Liver (tissue), 9 donors: ENCODE results near the gene DLAT. TPM values are rescaled to one million over a fixed set of nuclear protein-coding genes. Genes with fewer than 3 reads are reported as not detected.
A peak's percentile ranks its signal among the peaks of the same experiment; 100 is the strongest.
"Not testable (repeated sequence)": the region's sequence is repeated elsewhere in the genome, so short reads cannot be mapped to it uniquely, and the experiment has no call there.

Source experiments
- DNase-seq: peaks from one replicate; pipeline ENCODE4 v3.0.0-alpha.2; 2017; ENCODE audit warnings: low spot score
- H3K27ac ChIP-seq, 2 donors: one replicate each; pipeline ENCODE4 v1.7.0; 2013; ENCODE audit warnings: inconsistent platforms in 2 of 2, low read length in 2 of 2, control low read depth in 1 of 2, low read depth in 1 of 2, mild to moderate bottlenecking in 1 of 2
- H3K27me3 ChIP-seq, 4 donors: one replicate each; pipeline versions ENCODE4 v1.6.1 to v1.7.0; 2013; ENCODE audit warnings: low read length in 3 of 4, inconsistent platforms in 1 of 4, mild to moderate bottlenecking in 1 of 4, moderate library complexity in 1 of 4; ENCODE audit not compliant: control insufficient read depth in 4 of 4, insufficient read depth in 4 of 4
- H3K36me3 ChIP-seq, 4 donors: one replicate each; pipeline versions ENCODE4 v1.6.1 to v1.7.0; 2013; ENCODE audit warnings: low read length in 3 of 4, mild to moderate bottlenecking in 3 of 4, low read depth in 1 of 4, moderate library complexity in 1 of 4; ENCODE audit not compliant: control insufficient read depth in 4 of 4, insufficient read depth in 3 of 4
- H3K4me1 ChIP-seq, 4 donors: one replicate each; pipeline versions ENCODE4 v1.6.1 to v1.7.0; 2013; ENCODE audit warnings: low read length in 3 of 4, mild to moderate bottlenecking in 3 of 4, moderate library complexity in 1 of 4; ENCODE audit not compliant: control insufficient read depth in 4 of 4, insufficient read depth in 4 of 4
- H3K4me3 ChIP-seq, 3 donors: one replicate each; pipeline versions ENCODE4 v1.6.1 to v1.7.0; 2013; ENCODE audit warnings: low read length in 3 of 3, control low read depth in 1 of 3, low read depth in 1 of 3, mild to moderate bottlenecking in 1 of 3
- H3K9ac ChIP-seq, 2 donors: one replicate each; pipeline ENCODE4 v1.7.0; 2013; ENCODE audit warnings: low read length in 2 of 2, mild to moderate bottlenecking in 2 of 2, moderate library complexity in 2 of 2, control low read depth in 1 of 2, low read depth in 1 of 2
- H3K9me3 ChIP-seq, 4 donors: one replicate each; pipeline versions ENCODE4 v1.6.1 to v1.7.0; 2013; ENCODE audit warnings: low read length in 3 of 4; ENCODE audit not compliant: control insufficient read depth in 4 of 4
- EGR1 ChIP-seq, 2 donors: IDR thresholded peaks; 2 replicates each; pipeline ENCODE4 v1.6.1; 2016 to 2018; ENCODE audit warnings: antibody characterized with exemption in 2 of 2, low read depth in 2 of 2
- RAD21 ChIP-seq, 2 donors: IDR thresholded peaks; 2 replicates each; pipeline ENCODE4 v1.6.1; 2016; ENCODE audit warnings: antibody characterized with exemption in 2 of 2, mild to moderate bottlenecking in 2 of 2
- SP1 ChIP-seq: IDR thresholded peaks from 2 replicates; pipeline ENCODE4 v1.6.1; 2018; ENCODE audit warnings: antibody characterized with exemption, mild to moderate bottlenecking
- TAF1 ChIP-seq: conservative IDR thresholded peaks from 2 replicates; pipeline ENCODE4 v1.6.1; 2016; ENCODE audit warnings: antibody characterized with exemption, mild to moderate bottlenecking
- WGBS: extraction: QIAGEN DNeasy Blood & Tissue Kit; methylation state at CpG from one replicate; pipeline ENCODE4 v1.1.7; 2013; 5-methylcytosine and 5-hydroxymethylcytosine counted together
- polyA plus RNA-seq, 2 donors: library from polyadenylated mRNA; stranded (reverse) in 1 of 2; unstranded in 1 of 2; fragments of 200-250 nt in 1 of 2; fragments of >200 nt in 1 of 2; fragmentation: Nextera tagmentation in 1 of 2; extraction: Ambion mirVana in 1 of 2; gene quantifications; one replicate each; pipeline versions ENCODE4 v1.2.1 to v1.2.3, GENCODE V29; 2013 to 2015
- total RNA-seq, 2 donors: library from RNA; depleted of rRNA; stranded (reverse); fragments of >200 nt; gene quantifications; one replicate each; pipeline ENCODE4 v1.2.3, GENCODE V29; 2014
- TF ChIP-seq, protein P1 (sequence below): IDR thresholded peaks from 2 replicates; pipeline ENCODE4 v1.6.1; 2016; ENCODE audit warnings: antibody characterized with exemption
- TF ChIP-seq, protein P2 (sequence below): IDR thresholded peaks from 2 replicates; pipeline ENCODE4 v1.6.1; 2016; ENCODE audit warnings: antibody characterized with exemption, mild to moderate bottlenecking
- donor health status: healthy.
- donor health status: healthy.
- donor health status: healthy.
- donor health status: healthy.
- donor health status: healthy.

The DLAT gene
- total and polyA plus RNA-seq, 4 donors: 8.8 to 16.3 (median 13.2) TPM

DNA sequence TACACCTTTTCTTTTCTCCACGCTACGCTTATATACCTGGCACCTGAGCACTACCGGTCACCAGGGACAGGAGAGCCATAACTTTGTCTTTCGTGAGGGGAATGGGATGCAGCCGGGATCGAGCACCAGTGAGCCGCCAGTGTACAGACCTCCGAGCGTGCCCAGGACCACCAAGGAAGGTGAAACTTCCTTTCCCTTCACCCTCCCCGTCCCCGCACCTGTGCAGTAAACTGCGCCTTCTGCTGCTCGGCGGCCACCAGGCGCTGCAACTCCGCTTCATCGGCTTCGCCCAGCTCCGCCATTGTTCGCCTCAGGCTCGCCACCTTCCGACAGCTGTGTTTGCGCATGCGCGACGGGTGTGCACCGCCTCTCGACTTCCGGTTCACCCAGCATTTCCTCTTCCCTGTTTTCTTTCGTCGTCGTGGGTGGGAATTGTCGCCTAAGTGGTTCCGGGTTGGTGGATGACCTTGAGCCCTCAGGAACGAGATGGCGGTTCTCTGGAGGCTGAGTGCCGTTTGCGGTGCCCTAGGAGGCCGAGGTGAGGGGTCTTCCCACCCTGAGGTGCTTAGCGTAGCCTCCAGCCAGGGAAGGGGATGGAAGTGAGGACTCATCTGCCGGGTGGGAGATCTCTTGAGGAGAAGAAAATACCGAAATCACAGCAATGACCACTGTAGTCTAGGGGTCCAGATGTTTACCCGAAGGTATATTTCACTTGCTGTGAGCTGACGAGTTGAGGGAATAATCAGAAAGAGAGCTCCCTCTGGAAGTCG is 61.4 kb downstream of the DLAT start, which contains the start of the genes SDHD and TIMM8B (continued):
- TF ChIP-seq EGR1 (IDR thresholded peaks at IDR 0.05; ENCODE audit: low read depth in 2 of 2) (no peak), RAD21 (IDR thresholded peaks at IDR 0.05) (peak; percentile 33 to 60), SP1 (peak; percentile 37)
- TF ChIP-seq, protein P1, sequence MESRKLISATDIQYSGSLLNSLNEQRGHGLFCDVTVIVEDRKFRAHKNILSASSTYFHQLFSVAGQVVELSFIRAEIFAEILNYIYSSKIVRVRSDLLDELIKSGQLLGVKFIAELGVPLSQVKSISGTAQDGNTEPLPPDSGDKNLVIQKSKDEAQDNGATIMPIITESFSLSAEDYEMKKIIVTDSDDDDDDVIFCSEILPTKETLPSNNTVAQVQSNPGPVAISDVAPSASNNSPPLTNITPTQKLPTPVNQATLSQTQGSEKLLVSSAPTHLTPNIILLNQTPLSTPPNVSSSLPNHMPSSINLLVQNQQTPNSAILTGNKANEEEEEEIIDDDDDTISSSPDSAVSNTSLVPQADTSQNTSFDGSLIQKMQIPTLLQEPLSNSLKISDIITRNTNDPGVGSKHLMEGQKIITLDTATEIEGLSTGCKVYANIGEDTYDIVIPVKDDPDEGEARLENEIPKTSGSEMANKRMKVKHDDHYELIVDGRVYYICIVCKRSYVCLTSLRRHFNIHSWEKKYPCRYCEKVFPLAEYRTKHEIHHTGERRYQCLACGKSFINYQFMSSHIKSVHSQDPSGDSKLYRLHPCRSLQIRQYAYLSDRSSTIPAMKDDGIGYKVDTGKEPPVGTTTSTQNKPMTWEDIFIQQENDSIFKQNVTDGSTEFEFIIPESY: no peak

DNA sequence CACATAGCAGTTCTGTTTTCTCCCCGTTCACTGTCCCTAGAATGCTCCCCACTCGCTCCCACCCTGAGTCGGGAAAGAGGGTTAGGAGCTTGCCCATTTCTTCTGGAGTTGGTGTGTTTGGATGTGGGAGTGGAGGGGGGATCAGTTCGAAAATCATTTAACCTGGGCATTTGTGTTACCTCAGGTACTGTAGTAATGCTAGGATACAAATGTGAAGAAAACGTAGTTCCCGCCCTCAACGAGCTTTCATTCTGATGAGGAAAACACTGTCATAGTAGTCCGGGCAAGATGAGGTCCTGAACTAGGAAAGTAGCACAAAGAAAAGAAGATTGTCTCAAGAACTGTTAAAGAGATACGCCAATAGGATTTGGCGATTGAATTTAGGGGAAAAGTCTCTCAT is 62.0 kb downstream of the DLAT start:
- H3K36me3 ChIP-seq: peaks cover 10 to 52% (median 44%) of the 10 kb centered on the region in 4 donors
- no peak for DNase-seq
- H3K27ac ChIP-seq: peak overlapping the region in 1 of 2 donors; percentile 50
- WGBS: 16% methylated on average over 10 of the region's 10 CpGs
- peak overlapping the region; percentile 70 to 99 (median 80) for H3K4me3 ChIP-seq
- H3K27me3 ChIP-seq: no peaks in the 10 kb centered on the region
- TF ChIP-seq RAD21 (IDR thresholded peaks at IDR 0.05): no peak
- TF ChIP-seq, protein P2, sequence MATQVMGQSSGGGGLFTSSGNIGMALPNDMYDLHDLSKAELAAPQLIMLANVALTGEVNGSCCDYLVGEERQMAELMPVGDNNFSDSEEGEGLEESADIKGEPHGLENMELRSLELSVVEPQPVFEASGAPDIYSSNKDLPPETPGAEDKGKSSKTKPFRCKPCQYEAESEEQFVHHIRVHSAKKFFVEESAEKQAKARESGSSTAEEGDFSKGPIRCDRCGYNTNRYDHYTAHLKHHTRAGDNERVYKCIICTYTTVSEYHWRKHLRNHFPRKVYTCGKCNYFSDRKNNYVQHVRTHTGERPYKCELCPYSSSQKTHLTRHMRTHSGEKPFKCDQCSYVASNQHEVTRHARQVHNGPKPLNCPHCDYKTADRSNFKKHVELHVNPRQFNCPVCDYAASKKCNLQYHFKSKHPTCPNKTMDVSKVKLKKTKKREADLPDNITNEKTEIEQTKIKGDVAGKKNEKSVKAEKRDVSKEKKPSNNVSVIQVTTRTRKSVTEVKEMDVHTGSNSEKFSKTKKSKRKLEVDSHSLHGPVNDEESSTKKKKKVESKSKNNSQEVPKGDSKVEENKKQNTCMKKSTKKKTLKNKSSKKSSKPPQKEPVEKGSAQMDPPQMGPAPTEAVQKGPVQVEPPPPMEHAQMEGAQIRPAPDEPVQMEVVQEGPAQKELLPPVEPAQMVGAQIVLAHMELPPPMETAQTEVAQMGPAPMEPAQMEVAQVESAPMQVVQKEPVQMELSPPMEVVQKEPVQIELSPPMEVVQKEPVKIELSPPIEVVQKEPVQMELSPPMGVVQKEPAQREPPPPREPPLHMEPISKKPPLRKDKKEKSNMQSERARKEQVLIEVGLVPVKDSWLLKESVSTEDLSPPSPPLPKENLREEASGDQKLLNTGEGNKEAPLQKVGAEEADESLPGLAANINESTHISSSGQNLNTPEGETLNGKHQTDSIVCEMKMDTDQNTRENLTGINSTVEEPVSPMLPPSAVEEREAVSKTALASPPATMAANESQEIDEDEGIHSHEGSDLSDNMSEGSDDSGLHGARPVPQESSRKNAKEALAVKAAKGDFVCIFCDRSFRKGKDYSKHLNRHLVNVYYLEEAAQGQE: peak; percentile 16
- peak overlapping the region; percentile 89 to 97 for H3K9ac ChIP-seq
- peaks cover 3 to 26% (median 21%) of the 10 kb centered on the region in 4 donors for H3K4me1 ChIP-seq
- H3K9me3 ChIP-seq: no peaks in the 10 kb centered on the region

DNA sequence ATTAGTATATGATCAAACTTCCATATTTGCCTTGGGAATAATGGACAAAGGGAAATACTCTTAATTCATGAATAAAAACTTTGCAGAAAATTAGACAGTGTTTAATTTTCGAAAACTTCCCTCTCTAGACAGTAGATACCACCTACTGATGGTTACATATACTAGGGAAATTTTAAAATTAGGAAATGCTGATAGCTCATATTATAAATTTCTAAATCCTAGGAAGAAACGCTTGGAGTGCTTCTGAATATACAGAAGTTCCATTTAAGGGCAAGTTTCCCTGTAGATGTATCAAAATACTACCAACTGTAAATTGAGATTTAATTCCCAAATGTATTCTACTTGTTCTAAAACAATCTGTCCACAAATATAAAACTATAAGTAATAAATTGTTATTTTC is 70.1 kb downstream of the DLAT start:
- not testable (repeated sequence) for H3K4me3 ChIP-seq, H3K9ac ChIP-seq, H3K27me3 ChIP-seq, H3K27ac ChIP-seq, DNase-seq, H3K9me3 ChIP-seq, H3K4me1 ChIP-seq
- 96% methylated on average over 2 of the region's 2 CpGs for WGBS
- peaks cover 8 to 48% (median 31%) of the 10 kb centered on the region in 4 donors for H3K36me3 ChIP-seq

DNA sequence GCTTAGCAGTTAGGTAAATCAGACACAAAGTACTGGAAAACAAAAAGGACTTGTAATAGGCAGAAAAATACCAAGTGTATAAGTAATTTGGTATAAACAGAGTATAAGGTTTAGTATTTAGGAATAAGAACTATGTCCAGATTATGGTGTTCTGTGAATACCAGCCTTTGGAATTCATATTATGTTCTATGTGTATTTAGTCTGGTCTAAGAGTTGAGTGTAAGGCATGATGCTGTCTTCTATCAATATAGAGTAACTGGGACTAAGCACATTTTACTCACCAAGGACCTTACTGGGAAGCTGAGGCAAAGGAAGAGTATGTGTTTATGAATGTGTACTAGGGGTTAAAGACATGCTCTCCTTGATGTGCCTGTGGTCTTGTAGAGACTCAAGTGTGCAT is 71.0 kb downstream of the DLAT start:
- DNase-seq: no peak
- peaks cover 6 to 40% (median 27%) of the 10 kb centered on the region in 4 donors for H3K36me3 ChIP-seq
- H3K4me3 ChIP-seq: no peak overlapping the region
- no peak overlapping the region for H3K9ac ChIP-seq
- no peak for TF ChIP-seq TAF1
- peaks cover 0 to 6% (median 4%) of the 10 kb centered on the region in 4 donors for H3K4me1 ChIP-seq
- no peak overlapping the region for H3K27ac ChIP-seq
- no peaks in the 10 kb centered on the region for H3K9me3 ChIP-seq
- H3K27me3 ChIP-seq: no peaks in the 10 kb centered on the region
